HEK293 (cell line): Measurements from ENCODE around the gene PALM2AKAP2.

Experiments used
- CTCF ChIA-PET: fragments of 350-600 bp; formaldehyde crosslinking; extraction: SDS; loops from one replicate; lab custom pipeline; 2021; ENCODE audit warnings: antibody characterized with exemption; lab: Yijun Ruan, JAX
- POLR2A ChIA-PET: fragments of 300-600 bp; formaldehyde crosslinking; extraction: SDS; loops from one replicate; lab custom pipeline; 2020; ENCODE audit warnings: antibody characterized with exemption, inconsistent platforms; lab: Yijun Ruan, JAX
- H3K27ac ChIP-seq: fragments of 200-500 bp; sonication (Bioruptor generic); 2 replicates; pipeline ENCODE4 v1.5.1; 2014; ENCODE audit warnings: low read depth, low read length, control low read depth, inconsistent platforms; ENCODE audit errors: extremely low read depth
- H3K36me3 ChIP-seq, 2 experiments: fragments of 200-500 bp in 1 of 2; sonication (Bioruptor generic) in 1 of 2; 1 replicate in 1 of 2; 2 replicates in 1 of 2; pipeline ENCODE4 v1.5.1; 2014 to 2017; ENCODE audit warnings: inconsistent platforms in 2 of 2, low read length in 2 of 2; ENCODE audit not compliant: control insufficient read depth in 2 of 2, insufficient read depth in 1 of 2
- H3K4me1 ChIP-seq: fragments of 200-500 bp; sonication (Bioruptor generic); 2 replicates; pipeline ENCODE4 v1.5.1; 2014; ENCODE audit warnings: mild to moderate bottlenecking, low read length, inconsistent platforms; ENCODE audit not compliant: control insufficient read depth, insufficient read depth
- H3K4me3 ChIP-seq: 2 replicates; pipeline ENCODE4 v1.5.1; 2011; ENCODE audit warnings: low read depth, mild to moderate bottlenecking, control low read depth, low read length, moderate library complexity
- H3K9me3 ChIP-seq: fragments of 200-500 bp; sonication (Bioruptor generic); 2 replicates; pipeline ENCODE4 v1.5.1; 2014; ENCODE audit warnings: low read depth, low read length, inconsistent platforms; ENCODE audit not compliant: control insufficient read depth, insufficient read depth
- BCL11A ChIP-seq: fragments of 450-650 bp; formaldehyde crosslinking; IDR thresholded peaks from 2 replicates; pipeline ENCODE4 v1.5.1; 2016; ENCODE audit warnings: low read depth, missing biosample characterization, missing genetic modification characterization
- EGR2 ChIP-seq: fragments of 450-650 bp; formaldehyde crosslinking; IDR thresholded peaks from 2 replicates; pipeline ENCODE4 v1.5.1; 2016; ENCODE audit warnings: low read depth, missing biosample characterization, missing genetic modification characterization
- MYNN ChIP-seq: fragments of 450-650 bp; formaldehyde crosslinking; IDR thresholded peaks from 2 replicates; pipeline ENCODE4 v1.5.1; 2016; ENCODE audit warnings: missing biosample characterization, missing genetic modification characterization, borderline replicate concordance
- PRDM2 ChIP-seq: fragments of 450-650 bp; formaldehyde crosslinking; IDR thresholded peaks from 2 replicates; pipeline ENCODE4 v1.5.1; 2016; ENCODE audit warnings: missing biosample characterization, missing genetic modification characterization, borderline replicate concordance
- WT1 ChIP-seq: fragments of 450-650 bp; formaldehyde crosslinking; IDR thresholded peaks from 2 replicates; pipeline ENCODE4 v1.5.1; 2016; ENCODE audit warnings: missing biosample characterization, missing genetic modification characterization
- ZBTB8A ChIP-seq: fragments of 450-650 bp; formaldehyde crosslinking; IDR thresholded peaks from 2 replicates; pipeline ENCODE4 v1.5.1; 2016; ENCODE audit warnings: missing biosample characterization, missing genetic modification characterization
- ZFP69B ChIP-seq: fragments of 450-650 bp; formaldehyde crosslinking; IDR thresholded peaks from 2 replicates; pipeline ENCODE4 v1.5.1; 2016; ENCODE audit warnings: missing biosample characterization, missing genetic modification characterization
- ZNF112 ChIP-seq: fragments of 450-650 bp; formaldehyde crosslinking; IDR thresholded peaks from 2 replicates; pipeline ENCODE4 v1.5.0; 2017; ENCODE audit warnings: missing biosample characterization, missing genetic modification characterization
- ZNF223 ChIP-seq: fragments of 450-650 bp; formaldehyde crosslinking; IDR thresholded peaks from 2 replicates; pipeline ENCODE4 v1.5.1; 2016; ENCODE audit warnings: missing biosample characterization, missing genetic modification characterization
- ZNF266 ChIP-seq: fragments of 450-650 bp; formaldehyde crosslinking; IDR thresholded peaks from 2 replicates; pipeline ENCODE4 v1.5.1; 2016; ENCODE audit warnings: missing biosample characterization, missing genetic modification characterization, low read depth
- ZNF416 ChIP-seq: fragments of 450-650 bp; formaldehyde crosslinking; IDR thresholded peaks from 2 replicates; pipeline ENCODE4 v1.5.1; 2016; ENCODE audit warnings: missing biosample characterization, missing genetic modification characterization
- ZNF501 ChIP-seq: fragments of 450-650 bp; formaldehyde crosslinking; IDR thresholded peaks from 2 replicates; pipeline ENCODE4 v1.5.1; 2016; ENCODE audit warnings: missing biosample characterization, missing genetic modification characterization
- ZNF518A ChIP-seq: fragments of 450-650 bp; formaldehyde crosslinking; conservative IDR thresholded peaks from 2 replicates; pipeline ENCODE4 v1.5.1; 2016; ENCODE audit warnings: low read depth, missing biosample characterization, missing genetic modification characterization
- ZNF549 ChIP-seq: fragments of 450-650 bp; IDR thresholded peaks from 2 replicates; pipeline ENCODE4 v1.5.1; 2018; ENCODE audit warnings: missing biosample characterization, missing genetic modification characterization, mild to moderate bottlenecking, inconsistent platforms, moderate library complexity
- ZNF704 ChIP-seq: fragments of 450-650 bp; formaldehyde crosslinking; IDR thresholded peaks from 2 replicates; pipeline ENCODE4 v1.5.1; 2016; ENCODE audit warnings: missing biosample characterization, missing genetic modification characterization
- ZSCAN5A ChIP-seq: fragments of 450-650 bp; formaldehyde crosslinking; IDR thresholded peaks from 2 replicates; pipeline ENCODE4 v1.5.1; 2016; ENCODE audit warnings: missing biosample characterization, missing genetic modification characterization
- TF ChIP-seq, protein P1 (sequence below): fragments of 450-650 bp; formaldehyde crosslinking; IDR thresholded peaks from 2 replicates; pipeline ENCODE4 v1.5.1; 2016; ENCODE audit warnings: missing biosample characterization, missing genetic modification characterization

Gene PALM2AKAP2

GRCh38 chr9:109789971-109790370 is 10.0 kb downstream of the PALM2AKAP2 start (continued):
- TF ChIP-seq ZNF549, result no peak
- no peak for TF ChIP-seq PRDM2 (tag by site-specific recombination)
- no peak for TF ChIP-seq WT1 (tag by site-specific recombination)
- TF ChIP-seq, all 188 proteins: peak for 0

GRCh38 chr9:109791003-109791677 is 11.1 kb downstream of the PALM2AKAP2 start:
- TF ChIP-seq ZNF266 (tag by site-specific recombination) (no peak), ZNF112 (tag by site-specific recombination) (no peak), ZBTB8A (tag by site-specific recombination) (no peak), ZFP69B (tag by site-specific recombination) (no peak), ZNF518A (tag by site-specific recombination) (no peak), ZNF416 (tag by site-specific recombination) (no peak), BCL11A (no peak), ZNF549 (no peak), EGR2 (tag by site-specific recombination) (no peak), ZSCAN5A (tag by site-specific recombination) (no peak), ZNF704 (tag by site-specific recombination) (no peak), MYNN (tag by site-specific recombination) (no peak), ZNF223 (tag by site-specific recombination) (no peak), ZNF501 (no peak)
- TF ChIP-seq, protein P1, sequence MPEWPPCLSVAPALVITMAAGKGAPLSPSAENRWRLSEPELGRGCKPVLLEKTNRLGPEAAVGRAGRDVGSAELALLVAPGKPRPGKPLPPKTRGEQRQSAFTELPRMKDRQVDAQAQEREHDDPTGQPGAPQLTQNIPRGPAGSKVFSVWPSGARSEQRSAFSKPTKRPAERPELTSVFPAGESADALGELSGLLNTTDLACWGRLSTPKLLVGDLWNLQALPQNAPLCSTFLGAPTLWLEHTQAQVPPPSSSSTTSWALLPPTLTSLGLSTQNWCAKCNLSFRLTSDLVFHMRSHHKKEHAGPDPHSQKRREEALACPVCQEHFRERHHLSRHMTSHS (tag by site-specific recombination), result no peak
- POLR2A ChIA-PET, result no interaction called here
- Histone ChIP-seq H3K4me1 (no peaks in the 10 kb centered on the region), H3K27ac (no peak overlapping the region), H3K9me3 (no peaks in the 10 kb centered on the region), H3K36me3 (no peaks in the 10 kb centered on the region), H3K4me3 (no peak overlapping the region)
- CTCF ChIA-PET, result interaction anchor here (0.8 to 1.0 kb wide), 2 partner anchors 48 to 120 kb away, joined by 3 read pairs; no protein-coding TSS in a partner anchor
